PC-9 (cell line): ENCODE measurements around the gene FNDC5. TPM values are rescaled to one million over a fixed set of nuclear protein-coding genes. Genes with fewer than 3 reads are reported as not detected.
"Not testable (repeated sequence)": the region's sequence is repeated elsewhere in the genome, so short reads cannot be mapped to it uniquely, and the experiment has no call there.

ENCODE experiments used
- BruUV-seq: library from RNA; stranded (reverse); fragments of 400-500 nt; replicated peaks from 2 replicates; lab custom pipeline; 2021; lab: Mats Ljungman, UMichigan
- CTCF ChIA-PET: fragments of 300-600 bp; sonication (Branson Sonifier 250); formaldehyde crosslinking; loops from one replicate; lab custom pipeline; 2022; ENCODE audit warnings: antibody characterized with exemption; lab: Charles Lee
- POLR2A ChIA-PET: fragments of 300-600 bp; sonication (Branson Sonifier 250); formaldehyde crosslinking; loops from one replicate; lab custom pipeline; 2022; ENCODE audit warnings: antibody characterized with exemption; ENCODE audit not compliant: unreplicated experiment; lab: Charles Lee
- DNase-seq, 2 experiments: peaks; one replicate each; pipeline versions ENCODE4 v3.0.0 to v3.0.0-alpha.2; 2015 to 2022; ENCODE audit warnings: mixed read lengths in 1 of 2
- H2AFZ ChIP-seq: fragments of 200-600 bp; sonication (generic); 2 replicates; pipeline ENCODE4 v1.8.1; 2017; ENCODE audit warnings: antibody characterized with exemption
- H3F3A ChIP-seq: fragments of 200-600 bp; sonication (generic); 2 replicates; pipeline ENCODE4 v1.8.1; 2017; ENCODE audit warnings: antibody characterized with exemption, mild to moderate bottlenecking, low read depth; ENCODE audit not compliant: insufficient read depth
- H3K27ac ChIP-seq: fragments of 200-600 bp; sonication (generic); 2 replicates; pipeline ENCODE4 v1.6.1; 2016; ENCODE audit warnings: mixed run types
- H3K27me3 ChIP-seq: fragments of 200-600 bp; sonication (generic); 2 replicates; pipeline ENCODE4 v1.6.1; 2016; ENCODE audit warnings: low read depth, mixed run types; ENCODE audit not compliant: insufficient read depth
- H3K36me3 ChIP-seq: fragments of 200-600 bp; sonication (generic); 2 replicates; pipeline ENCODE4 v1.6.1; 2016; ENCODE audit warnings: low read depth, mixed run types
- H3K4me1 ChIP-seq: fragments of 200-600 bp; sonication (generic); replicated peaks from 2 replicates; pipeline ENCODE4 v1.6.1; 2016; ENCODE audit warnings: mixed run types; ENCODE audit not compliant: insufficient read depth
- H3K4me2 ChIP-seq: fragments of 200-600 bp; sonication (generic); 2 replicates; pipeline ENCODE4 v1.6.1; 2017; ENCODE audit warnings: mixed run types
- H3K4me3 ChIP-seq: fragments of 200-600 bp; sonication (generic); 2 replicates; pipeline ENCODE4 v1.6.1; 2016; ENCODE audit warnings: mixed run types
- H3K79me2 ChIP-seq: fragments of 200-600 bp; sonication (generic); 2 replicates; pipeline ENCODE4 v1.6.1; 2017; ENCODE audit warnings: low read depth, mixed run types
- H3K9me2 ChIP-seq: fragments of 200-600 bp; sonication (generic); 2 replicates; pipeline ENCODE4 v1.8.1; 2017; ENCODE audit warnings: mild to moderate bottlenecking; ENCODE audit not compliant: insufficient read depth
- H3K9me3 ChIP-seq: fragments of 200-600 bp; sonication (generic); 2 replicates; pipeline ENCODE4 v1.8.1; 2016; ENCODE audit warnings: low read depth; ENCODE audit not compliant: insufficient read depth
- H4K20me1 ChIP-seq: fragments of 200-600 bp; sonication (generic); 2 replicates; pipeline ENCODE4 v1.8.1; 2017; ENCODE audit not compliant: insufficient read depth
- EZH2 ChIP-seq: fragments of 200-600 bp; sonication (generic); IDR thresholded peaks from 2 replicates; pipeline ENCODE4 v1.8.0; 2017; ENCODE audit warnings: antibody characterized with exemption, low read depth
- intact Hi-C: fragments of 100-400 bp; cut with micrococcal nuclease; formaldehyde crosslinking; loops from one replicate; pipeline ENCODE4 v1.10.0; 2022; ENCODE audit not compliant: unreplicated experiment
- total RNA-seq: library from RNA; stranded (reverse); gene quantifications from 2 replicates; pipeline ENCODE4 v1.2.3, GENCODE V29; 2021
- TF ChIP-seq, protein P1 (sequence below): fragments of 200-600 bp; sonication (generic); conservative IDR thresholded peaks from 2 replicates; pipeline ENCODE4 v1.6.1; 2017; ENCODE audit warnings: mixed run types, antibody characterized with exemption, mild to moderate bottlenecking, moderate library complexity

Gene FNDC5
- total RNA-seq, 1 experiment from 2014 or later, result not detected

DNA sequence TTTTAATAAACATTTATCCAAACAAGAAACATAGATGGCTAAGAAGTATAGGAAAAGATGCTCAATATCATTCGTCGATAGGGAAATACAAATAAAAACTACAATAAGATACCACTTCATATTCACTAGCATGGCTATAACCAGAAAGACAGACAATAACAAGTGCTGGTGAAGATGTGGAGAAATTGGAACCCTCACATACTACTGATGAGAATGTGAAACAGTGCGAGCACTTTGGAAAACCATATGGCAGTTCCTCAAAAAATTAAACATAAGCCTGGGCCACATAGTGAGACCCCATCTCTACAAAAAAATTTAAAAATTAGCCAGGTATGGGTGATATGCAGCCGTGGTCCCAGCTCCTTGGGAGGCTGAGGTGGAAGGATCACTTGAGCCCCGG lies 39.6 kb upstream of the FNDC5 start:
- intact Hi-C loops, result no loop called here
- H4K20me1 ChIP-seq, result no peaks in the 10 kb centered on the region
- H2AFZ ChIP-seq, result no peak overlapping the region
- no peaks in the 10 kb centered on the region for H3K9me2 ChIP-seq
- ChIA-PET CTCF (no interaction called here), POLR2A (no interaction called here)
- no peak for DNase-seq
- 0 out of 2 replicates have a peak, but pooled peaks cover under 1% of the 10 kb centered on the region for H3F3A ChIP-seq
- H3K4me3 ChIP-seq, result no peak overlapping the region
- BruUV-seq, result no TSS peak
- H3K27me3 ChIP-seq, result no peaks in the 10 kb centered on the region
- H3K4me1 ChIP-seq, result no peaks in the 10 kb centered on the region
- TF ChIP-seq EZH2, result no peak
- TF ChIP-seq, protein P1, sequence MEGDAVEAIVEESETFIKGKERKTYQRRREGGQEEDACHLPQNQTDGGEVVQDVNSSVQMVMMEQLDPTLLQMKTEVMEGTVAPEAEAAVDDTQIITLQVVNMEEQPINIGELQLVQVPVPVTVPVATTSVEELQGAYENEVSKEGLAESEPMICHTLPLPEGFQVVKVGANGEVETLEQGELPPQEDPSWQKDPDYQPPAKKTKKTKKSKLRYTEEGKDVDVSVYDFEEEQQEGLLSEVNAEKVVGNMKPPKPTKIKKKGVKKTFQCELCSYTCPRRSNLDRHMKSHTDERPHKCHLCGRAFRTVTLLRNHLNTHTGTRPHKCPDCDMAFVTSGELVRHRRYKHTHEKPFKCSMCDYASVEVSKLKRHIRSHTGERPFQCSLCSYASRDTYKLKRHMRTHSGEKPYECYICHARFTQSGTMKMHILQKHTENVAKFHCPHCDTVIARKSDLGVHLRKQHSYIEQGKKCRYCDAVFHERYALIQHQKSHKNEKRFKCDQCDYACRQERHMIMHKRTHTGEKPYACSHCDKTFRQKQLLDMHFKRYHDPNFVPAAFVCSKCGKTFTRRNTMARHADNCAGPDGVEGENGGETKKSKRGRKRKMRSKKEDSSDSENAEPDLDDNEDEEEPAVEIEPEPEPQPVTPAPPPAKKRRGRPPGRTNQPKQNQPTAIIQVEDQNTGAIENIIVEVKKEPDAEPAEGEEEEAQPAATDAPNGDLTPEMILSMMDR, result no peak
- no peaks in the 10 kb centered on the region for H3K9me3 ChIP-seq
- H3K27ac ChIP-seq, result no peak overlapping the region
- H3K4me2 ChIP-seq, result no peak overlapping the region
- no peaks in the 10 kb centered on the region for H3K79me2 ChIP-seq
- H3K36me3 ChIP-seq, result no peaks in the 10 kb centered on the region

DNA sequence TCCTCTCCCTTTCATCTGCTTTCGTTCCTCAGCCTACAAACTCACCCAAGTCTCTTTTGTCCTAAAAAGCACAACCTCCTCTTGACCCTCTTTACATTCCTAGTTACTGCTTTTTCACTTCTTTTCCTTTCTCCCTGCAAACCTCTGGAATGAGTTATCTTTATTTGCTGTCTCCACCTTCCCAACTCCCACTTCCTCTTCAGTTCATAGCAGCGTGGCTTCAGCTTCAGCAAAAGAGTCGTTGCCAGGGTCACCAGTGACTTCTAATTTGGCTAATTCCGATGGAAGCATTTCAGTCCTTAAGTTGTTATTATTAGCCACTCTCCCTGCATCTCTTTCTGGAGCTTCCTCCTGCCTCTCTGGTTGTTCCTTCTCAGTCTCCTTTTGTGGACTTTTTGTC lies 36.7 kb upstream of the FNDC5 start:
- Histone ChIP-seq H3F3A (peaks cover 14% of the 10 kb centered on the region; the same call in 1 of the 2 replicates), H3K9me2 (no peaks in the 10 kb centered on the region), H4K20me1 (no peaks in the 10 kb centered on the region), H2AFZ (no peak overlapping the region), H3K27me3 (no peaks in the 10 kb centered on the region), H3K36me3 (no peaks in the 10 kb centered on the region), H3K4me2 (no peak overlapping the region), H3K9me3 (no peaks in the 10 kb centered on the region), H3K79me2 (no peaks in the 10 kb centered on the region), H3K4me3 (no peak overlapping the region), H3K4me1 (no peaks in the 10 kb centered on the region), H3K27ac (no peak overlapping the region)
- no peak for TF ChIP-seq EZH2
- TF ChIP-seq, protein P1, result no peak
- CTCF ChIA-PET, result interaction anchor here (0.7 kb wide), 1 partner anchor 16 kb away, joined by 3 read pairs; no protein-coding TSS in a partner anchor
- no TSS peak for BruUV-seq
- POLR2A ChIA-PET, result no interaction called here
- no peak for DNase-seq
- intact Hi-C loops, result no loop called here

DNA sequence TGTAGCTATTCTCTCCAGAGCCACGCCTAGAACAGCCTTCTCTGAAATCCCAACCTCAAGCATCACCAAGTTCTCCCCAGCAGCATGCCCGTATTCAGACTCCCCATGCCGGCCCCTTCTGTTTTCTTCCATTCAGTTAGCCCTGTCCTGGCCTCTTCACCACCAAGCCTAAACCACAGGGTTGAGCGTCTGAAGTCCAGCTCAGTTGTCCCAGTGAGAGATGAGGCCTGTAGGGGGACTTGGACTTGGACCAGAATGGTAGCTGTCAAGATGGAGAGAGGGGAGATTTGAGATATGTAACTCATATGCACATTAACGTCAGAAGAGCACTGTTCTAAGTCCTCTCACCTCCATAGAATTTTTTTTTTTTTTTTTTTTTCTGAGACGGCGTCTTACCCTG lies 35.9 kb upstream of the FNDC5 start:
- H3K9me2 ChIP-seq, result no peaks in the 10 kb centered on the region
- no peaks in the 10 kb centered on the region for H3K9me3 ChIP-seq
- no peaks in the 10 kb centered on the region for H3K4me1 ChIP-seq
- no peak overlapping the region for H3K27ac ChIP-seq
- H3K27me3 ChIP-seq, result no peaks in the 10 kb centered on the region
- H2AFZ ChIP-seq, result no peak overlapping the region
- intact Hi-C loops, result no loop called here
- peaks cover 14% of the 10 kb centered on the region; the same call in 1 of the 2 replicates for H3F3A ChIP-seq
- no peaks in the 10 kb centered on the region for H3K79me2 ChIP-seq
- no peak for DNase-seq
- H3K36me3 ChIP-seq, result no peaks in the 10 kb centered on the region
- BruUV-seq, result no TSS peak
- H3K4me2 ChIP-seq, result no peak overlapping the region
- TF ChIP-seq, protein P1, result no peak
- TF ChIP-seq EZH2, result no peak
- no peaks in the 10 kb centered on the region for H4K20me1 ChIP-seq
- H3K4me3 ChIP-seq, result no peak overlapping the region
- ChIA-PET CTCF (no interaction called here), POLR2A (no interaction called here)

DNA sequence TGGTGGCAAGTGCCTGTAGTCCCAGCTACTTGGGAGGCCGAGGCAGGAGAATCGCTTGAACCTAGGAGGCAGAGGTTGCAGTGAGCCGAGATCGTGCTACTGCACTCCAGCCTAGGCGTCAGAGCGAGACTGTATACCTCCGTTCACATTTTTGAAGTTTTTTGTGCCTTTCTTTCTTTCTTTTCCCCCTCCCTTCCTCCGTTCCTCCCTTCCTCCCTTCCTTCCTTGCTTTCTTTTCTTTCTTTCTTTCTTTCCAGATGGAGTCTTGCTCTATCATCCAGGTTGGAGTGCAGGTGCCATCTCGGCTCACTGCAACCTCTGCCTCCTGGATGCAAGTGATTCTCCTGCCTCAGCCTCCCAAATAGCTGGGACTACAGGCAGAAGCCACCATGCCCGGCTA lies 34.9 kb upstream of the FNDC5 start:
- H4K20me1 ChIP-seq, H2AFZ ChIP-seq, H3K4me1 ChIP-seq, BruUV-seq, H3K79me2 ChIP-seq, H3K9me2 ChIP-seq, H3K36me3 ChIP-seq, H3K9me3 ChIP-seq, H3K27ac ChIP-seq, H3K27me3 ChIP-seq, H3K4me2 ChIP-seq, H3K4me3 ChIP-seq, DNase-seq, intact Hi-C loops, POLR2A ChIA-PET, CTCF ChIA-PET: not testable (repeated sequence)
- H3F3A ChIP-seq, result peaks cover 14% of the 10 kb centered on the region; the same call in 1 of the 2 replicates
